PC-3 (cell line): ENCODE measurements around the gene ZNF668. TPM values are rescaled to one million over a fixed set of nuclear protein-coding genes. Genes with fewer than 3 reads are reported as not detected.

Experiments
- ATAC-seq: fragments of 200-7000 bp; cut with Tn5 transposase; 2 replicates; pipeline ENCODE4 v1.9.1; 2020; ENCODE audit warnings: mild to moderate bottlenecking, moderate library complexity
- BruUV-seq: library from RNA; stranded (reverse); fragments of 400-500 nt; replicated peaks from 2 replicates; lab custom pipeline; 2021; lab: Mats Ljungman, UMichigan
- CTCF ChIA-PET: fragments of 300-600 bp; sonication (Branson Sonifier 250); formaldehyde crosslinking; loops from one replicate; lab custom pipeline; 2022; ENCODE audit warnings: antibody characterized with exemption; lab: Charles Lee
- POLR2A ChIA-PET: fragments of 300-600 bp; sonication (Branson Sonifier 250); formaldehyde crosslinking; loops from one replicate; lab custom pipeline; 2022; ENCODE audit warnings: antibody characterized with exemption; ENCODE audit not compliant: unreplicated experiment; lab: Charles Lee
- DNase-seq: peaks from one replicate; pipeline ENCODE4 v3.0.0-alpha.2; 2015
- H2AFZ ChIP-seq: fragments of 300-600 bp; sonication (generic); 2 replicates; pipeline ENCODE4 v1.6.0; 2016; ENCODE audit warnings: antibody characterized with exemption, low read length
- H3F3A ChIP-seq: fragments of 300-600 bp; sonication (generic); one replicate; pipeline ENCODE4 v1.6.0; 2017; ENCODE audit warnings: antibody characterized with exemption, low read length, control low read depth, mild to moderate bottlenecking; ENCODE audit not compliant: unreplicated experiment
- H3K27ac ChIP-seq: fragments of 300-600 bp; sonication (generic); 2 replicates; pipeline ENCODE4 v1.5.1; 2016; ENCODE audit warnings: mild to moderate bottlenecking, low read length
- H3K27me3 ChIP-seq: fragments of 300-600 bp; sonication (generic); 2 replicates; pipeline ENCODE4 v1.6.1; 2016; ENCODE audit warnings: low read length, mixed read lengths
- H3K36me3 ChIP-seq: fragments of 300-600 bp; sonication (generic); 2 replicates; pipeline ENCODE4 v1.6.1; 2016; ENCODE audit warnings: low read depth, mixed run types, low read length, mixed read lengths
- H3K4me1 ChIP-seq: fragments of 300-600 bp; sonication (generic); 2 replicates; pipeline ENCODE4 v1.5.1; 2016; ENCODE audit warnings: low read length; ENCODE audit not compliant: insufficient read depth
- H3K4me2 ChIP-seq: fragments of 300-600 bp; sonication (generic); 2 replicates; pipeline ENCODE4 v1.6.0; 2016; ENCODE audit warnings: low read length
- H3K4me3 ChIP-seq: fragments of 300-600 bp; sonication (generic); 2 replicates; pipeline ENCODE4 v1.5.1; 2016; ENCODE audit warnings: mild to moderate bottlenecking, low read length, mixed read lengths
- H3K79me2 ChIP-seq: fragments of 300-600 bp; sonication (generic); 2 replicates; pipeline ENCODE4 v1.6.1; 2017; ENCODE audit warnings: low read length, mixed read lengths
- H3K9ac ChIP-seq: fragments of 300-600 bp; sonication (generic); 2 replicates; pipeline ENCODE4 v1.6.0; 2016; ENCODE audit warnings: mild to moderate bottlenecking, low read length
- H3K9me2 ChIP-seq: fragments of 300-600 bp; sonication (generic); replicated peaks from 2 replicates; pipeline ENCODE4 v1.6.1; 2016; ENCODE audit warnings: mixed run types, low read length, mixed read lengths
- H3K9me3 ChIP-seq: fragments of 300-600 bp; sonication (generic); 2 replicates; pipeline ENCODE4 v1.6.1; 2016; ENCODE audit warnings: low read length, mixed read lengths
- H4K20me1 ChIP-seq: fragments of 300-600 bp; sonication (generic); 2 replicates; pipeline ENCODE4 v1.6.1; 2016; ENCODE audit warnings: low read length, mixed read lengths
- EZH2 ChIP-seq: fragments of 300-600 bp; sonication (generic); IDR thresholded peaks from one replicate; pipeline ENCODE4 v1.6.1; 2017; ENCODE audit warnings: antibody characterized with exemption, mild to moderate bottlenecking, low read length; ENCODE audit not compliant: unreplicated experiment
- EZH2phosphoT487 ChIP-seq: fragments of 300-600 bp; sonication (generic); IDR thresholded peaks from 2 replicates; pipeline ENCODE4 v1.6.1; 2018; ENCODE audit warnings: mild to moderate bottlenecking, antibody characterized with exemption, low read length, borderline replicate concordance
- intact Hi-C: fragments of 100-400 bp; cut with micrococcal nuclease; formaldehyde crosslinking; loops from 2 replicates; pipeline ENCODE4 v1.9.0; 2023
- total RNA-seq: library from RNA; depleted of rRNA; stranded (reverse); fragments of >200 nt; gene quantifications from 2 replicates; pipeline ENCODE4 v1.2.3, GENCODE V29; 2014
- TF ChIP-seq, protein P1 (sequence below): fragments of 300-600 bp; sonication (generic); conservative IDR thresholded peaks from 2 replicates; pipeline ENCODE4 v1.5.1; 2017; ENCODE audit warnings: antibody characterized with exemption, low read depth, mild to moderate bottlenecking, low read length

The ZNF668 gene
- total RNA-seq, 1 experiment from 2014 or later, result 15.6 TPM

DNA sequence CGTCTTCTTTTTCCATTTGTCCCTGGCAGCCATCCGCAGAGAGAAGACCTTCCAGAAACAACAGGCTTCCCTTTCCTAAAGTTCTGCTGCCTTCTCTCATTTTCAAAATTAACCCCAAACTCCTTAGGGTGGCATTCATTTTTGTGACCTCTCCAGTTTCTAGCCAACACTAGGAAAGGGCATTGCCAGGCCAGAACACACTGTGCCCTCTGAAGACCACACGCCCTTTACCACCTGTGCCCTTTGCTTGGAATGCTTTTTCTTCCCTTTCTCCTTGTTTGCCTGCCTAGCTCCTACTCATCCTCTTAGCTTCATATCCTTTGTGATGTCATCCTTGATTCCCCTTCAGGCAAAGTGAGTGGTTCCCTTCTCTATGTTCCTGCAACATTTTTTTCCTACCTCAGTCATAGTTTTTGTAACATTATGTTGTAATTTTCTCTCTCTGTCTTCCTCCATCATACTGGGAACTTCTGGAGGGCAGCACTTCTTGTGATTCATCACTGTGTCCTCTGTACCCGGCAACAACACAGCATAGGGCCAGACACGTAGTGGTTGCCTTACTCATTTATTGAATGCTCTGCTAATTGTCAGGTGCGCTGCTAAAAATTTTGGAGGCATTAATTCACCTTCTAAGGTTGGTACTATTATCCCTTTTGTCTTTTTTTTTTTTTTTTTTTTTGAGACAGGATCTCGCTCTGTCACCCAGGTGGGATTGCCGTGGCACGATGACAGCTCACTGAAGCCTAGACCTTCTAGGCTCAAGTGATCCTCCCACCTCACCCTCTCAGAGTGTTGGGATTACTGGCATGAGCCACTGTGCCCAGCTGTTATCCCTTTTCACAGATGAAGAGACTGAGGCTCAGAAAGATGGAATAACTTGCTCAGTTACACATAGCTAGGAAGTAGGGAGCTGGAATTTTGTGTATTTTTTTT is 44.4 kb upstream of the ZNF668 start:
- POLR2A ChIA-PET, result interaction anchor here (0.6 to 1.4 kb wide), 5 partner anchors 10 to 23 kb away, joined by 3 to 11 read pairs (median 3); partner anchors contain the start of gene PRSS8
- DNase-seq (peak; percentile 40), ATAC-seq (no peak)
- H2AFZ ChIP-seq, result no peak overlapping the region
- BruUV-seq, result TSS peak; percentile 39
- H3F3A ChIP-seq, result no peaks in the 10 kb centered on the region
- H3K9me3 ChIP-seq, result no peaks in the 10 kb centered on the region
- no peak for TF ChIP-seq EZH2phosphoT487
- TF ChIP-seq EZH2, result no peak
- TF ChIP-seq, protein P1, sequence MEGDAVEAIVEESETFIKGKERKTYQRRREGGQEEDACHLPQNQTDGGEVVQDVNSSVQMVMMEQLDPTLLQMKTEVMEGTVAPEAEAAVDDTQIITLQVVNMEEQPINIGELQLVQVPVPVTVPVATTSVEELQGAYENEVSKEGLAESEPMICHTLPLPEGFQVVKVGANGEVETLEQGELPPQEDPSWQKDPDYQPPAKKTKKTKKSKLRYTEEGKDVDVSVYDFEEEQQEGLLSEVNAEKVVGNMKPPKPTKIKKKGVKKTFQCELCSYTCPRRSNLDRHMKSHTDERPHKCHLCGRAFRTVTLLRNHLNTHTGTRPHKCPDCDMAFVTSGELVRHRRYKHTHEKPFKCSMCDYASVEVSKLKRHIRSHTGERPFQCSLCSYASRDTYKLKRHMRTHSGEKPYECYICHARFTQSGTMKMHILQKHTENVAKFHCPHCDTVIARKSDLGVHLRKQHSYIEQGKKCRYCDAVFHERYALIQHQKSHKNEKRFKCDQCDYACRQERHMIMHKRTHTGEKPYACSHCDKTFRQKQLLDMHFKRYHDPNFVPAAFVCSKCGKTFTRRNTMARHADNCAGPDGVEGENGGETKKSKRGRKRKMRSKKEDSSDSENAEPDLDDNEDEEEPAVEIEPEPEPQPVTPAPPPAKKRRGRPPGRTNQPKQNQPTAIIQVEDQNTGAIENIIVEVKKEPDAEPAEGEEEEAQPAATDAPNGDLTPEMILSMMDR, result no peak
- peak overlapping the region; percentile 92 for H3K4me3 ChIP-seq
- CTCF ChIA-PET, result interaction anchor here (1.4 kb wide), 1 partner anchor 24 kb away, joined by 26 read pairs; no protein-coding TSS in a partner anchor
- H3K4me2 ChIP-seq, result peak overlapping the region; percentile 97
- peaks cover 22% of the 10 kb centered on the region for H3K79me2 ChIP-seq
- H3K9ac ChIP-seq, result peak overlapping the region; percentile 81
- peaks cover 7% of the 10 kb centered on the region for H3K36me3 ChIP-seq
- H4K20me1 ChIP-seq, result no peaks in the 10 kb centered on the region; the same call in 1 of the 2 replicates
- no peaks in the 10 kb centered on the region for H3K9me2 ChIP-seq
- peak overlapping the region; percentile 74 for H3K27ac ChIP-seq
- peaks cover 14% of the 10 kb centered on the region for H3K4me1 ChIP-seq
- H3K27me3 ChIP-seq, result no peaks in the 10 kb centered on the region
- intact Hi-C loops, result no loop called here

- peak; percentile 95 for ATAC-seq
- peak within 1 kb of the TSS; percentile 92 for H3K4me3 ChIP-seq
- no peaks in the 10 kb centered on the region for H3K9me3 ChIP-seq
- H3K36me3 ChIP-seq, result peaks cover 7% of the 10 kb centered on the region
- H3K27ac ChIP-seq, result peak within 1 kb of the TSS; percentile 74
- ChIA-PET CTCF (interaction anchor here (1.4 kb wide), 1 partner anchor 25 kb away, joined by 26 read pairs; no protein-coding TSS in a partner anchor), POLR2A (interaction anchor here (0.5 to 1.4 kb wide), 8 partner anchors 11 to 741 kb away, joined by 3 to 11 read pairs (median 4); partner anchors contain the start of gene PRSS8)
- H3K9ac ChIP-seq, result peak within 1 kb of the TSS; percentile 81
- H3K79me2 ChIP-seq, result peaks cover 22% of the 10 kb centered on the region
- BruUV-seq, result TSS peak; percentile 61
- no peaks in the 10 kb centered on the region for H3K27me3 ChIP-seq
- intact Hi-C loops, result loop anchor here (2.0 kb wide), 1 partner anchor 25 kb away; no protein-coding TSS in a partner anchor
- H2AFZ ChIP-seq, result 0 out of 2 replicates have a peak within 1 kb of the TSS, but pooled peaks have one; percentile 57
- TF ChIP-seq, protein P1, result no peak
- TF ChIP-seq EZH2 (no peak), EZH2phosphoT487 (no peak)
- H4K20me1 ChIP-seq, result no peaks in the 10 kb centered on the region; the same call in 1 of the 2 replicates
- H3K9me2 ChIP-seq, result no peaks in the 10 kb centered on the region
- H3K4me2 ChIP-seq, result peak within 1 kb of the TSS; percentile 97
- peaks cover 15% of the 10 kb centered on the region for H3K4me1 ChIP-seq
- H3F3A ChIP-seq, result no peaks in the 10 kb centered on the region
- peak; percentile 96 for DNase-seq
These were observed 43.6 kb upstream of the ZNF668 start, which contains the start of gene KAT8 for GRCh38 chr16:31117384-31118222. Gene KAT8, plus strand, starts transcription at chr16:31117664. Its CDS starts 18 bp downstream, at chr16:31117682.
